HepG2 (cell line): ENCODE results near the gene TUBB4B. TPM values are rescaled to one million over a fixed set of nuclear protein-coding genes. Genes with fewer than 3 reads are reported as not detected.

Experiments used
- NCOR1 ChIP-seq: fragments of 200-600 bp; sonication (generic); IDR thresholded peaks from 2 replicates; pipeline ENCODE4 v1.7.0; 2017; ENCODE audit warnings: antibody characterized with exemption, low read length, borderline replicate concordance
- NFE2L1 ChIP-seq: sonication (generic); formaldehyde crosslinking; IDR thresholded peaks from 2 replicates; pipeline ENCODE4 v1.4.0; 2020; ENCODE audit warnings: missing genetic modification reagents, mild to moderate bottlenecking, borderline replicate concordance
- PAXIP1 ChIP-seq: sonication (generic); formaldehyde crosslinking; conservative IDR thresholded peaks from 2 replicates; pipeline ENCODE4 v1.4.0; 2020; ENCODE audit warnings: mild to moderate bottlenecking, missing genetic modification reagents, moderate library complexity
- SAFB2 ChIP-seq: sonication (generic); formaldehyde crosslinking; IDR thresholded peaks from 2 replicates; pipeline ENCODE4 v1.5.1; 2020; ENCODE audit warnings: missing genetic modification reagents, low read depth, mild to moderate bottlenecking, borderline replicate concordance
- SRF ChIP-seq: IDR thresholded peaks from 2 replicates; pipeline ENCODE4 v1.6.1; 2011; ENCODE audit warnings: mild to moderate bottlenecking, low read depth, low read length, moderate library complexity
- TBX2 ChIP-seq: sonication (generic); formaldehyde crosslinking; IDR thresholded peaks from 2 replicates; pipeline ENCODE4 v1.5.0; 2020; ENCODE audit warnings: missing genetic modification reagents, mild to moderate bottlenecking, borderline replicate concordance
- ZBTB20 ChIP-seq: sonication (generic); formaldehyde crosslinking; IDR thresholded peaks from 2 replicates; pipeline ENCODE4 v1.8.1; 2023; ENCODE audit warnings: missing genetic modification reagents, low read depth, mild to moderate bottlenecking, borderline replicate concordance
- ZNF101 ChIP-seq: sonication (generic); formaldehyde crosslinking; IDR thresholded peaks from 2 replicates; pipeline ENCODE4 v1.4.0; 2020; ENCODE audit warnings: mild to moderate bottlenecking, low read depth, missing genetic modification reagents, borderline replicate concordance
- ZNF724P ChIP-seq: sonication (generic); formaldehyde crosslinking; IDR thresholded peaks from 2 replicates; pipeline ENCODE4 v1.8.0; 2022; ENCODE audit warnings: missing genetic modification reagents, borderline replicate concordance
- polyA plus RNA-seq, 8 experiments: library from polyadenylated mRNA; depleted of rRNA in 3 of 8; stranded (reverse) in 7 of 8; unstranded in 1 of 8; fragments of >200 nt; fragmentation: Illumina TruSeq in 4 of 8; extraction: Trizol in 4 of 8; gene quantifications; 2 replicates each; pipeline versions ENCODE4 v1.2.1 to v1.2.3, GENCODE V29; 2011 to 2016; ENCODE audit warnings: low read depth in 4 of 8, missing spikeins in 1 of 8, mixed read lengths in 1 of 8; ENCODE audit not compliant: insufficient read depth in 1 of 8
- total RNA-seq, 5 experiments: library from RNA; depleted of rRNA; stranded (reverse); fragments of >200 nt; fragmentation: Illumina TruSeq; extraction: Trizol; gene quantifications; 2 replicates each; pipeline ENCODE4 v1.2.3, GENCODE V29; 2016; ENCODE audit warnings: low read depth in 1 of 5
- TF ChIP-seq, protein P1 (sequence below): sonication (generic); formaldehyde crosslinking; IDR thresholded peaks from one replicate; pipeline ENCODE4 v1.5.1; 2020; ENCODE audit warnings: mild to moderate bottlenecking, missing genetic modification reagents; ENCODE audit errors: not compliant biosample characterization
- TF ChIP-seq, protein P2 (sequence below): sonication (generic); formaldehyde crosslinking; IDR thresholded peaks from 2 replicates; pipeline ENCODE4 v1.8.1; 2023; ENCODE audit warnings: mild to moderate bottlenecking, missing genetic modification reagents

Gene TUBB4B
- total and polyA plus RNA-seq, 2 of the 13 experiments (the other 11 are each of a cell fraction or from before 2014, with no cell fraction given): 182 to 412 TPM

GRCh38 chr9:137277329-137278041 lies 36.4 kb downstream of the TUBB4B start, which contains the start of gene TOR4A (continued):
- TF ChIP-seq, protein P1, sequence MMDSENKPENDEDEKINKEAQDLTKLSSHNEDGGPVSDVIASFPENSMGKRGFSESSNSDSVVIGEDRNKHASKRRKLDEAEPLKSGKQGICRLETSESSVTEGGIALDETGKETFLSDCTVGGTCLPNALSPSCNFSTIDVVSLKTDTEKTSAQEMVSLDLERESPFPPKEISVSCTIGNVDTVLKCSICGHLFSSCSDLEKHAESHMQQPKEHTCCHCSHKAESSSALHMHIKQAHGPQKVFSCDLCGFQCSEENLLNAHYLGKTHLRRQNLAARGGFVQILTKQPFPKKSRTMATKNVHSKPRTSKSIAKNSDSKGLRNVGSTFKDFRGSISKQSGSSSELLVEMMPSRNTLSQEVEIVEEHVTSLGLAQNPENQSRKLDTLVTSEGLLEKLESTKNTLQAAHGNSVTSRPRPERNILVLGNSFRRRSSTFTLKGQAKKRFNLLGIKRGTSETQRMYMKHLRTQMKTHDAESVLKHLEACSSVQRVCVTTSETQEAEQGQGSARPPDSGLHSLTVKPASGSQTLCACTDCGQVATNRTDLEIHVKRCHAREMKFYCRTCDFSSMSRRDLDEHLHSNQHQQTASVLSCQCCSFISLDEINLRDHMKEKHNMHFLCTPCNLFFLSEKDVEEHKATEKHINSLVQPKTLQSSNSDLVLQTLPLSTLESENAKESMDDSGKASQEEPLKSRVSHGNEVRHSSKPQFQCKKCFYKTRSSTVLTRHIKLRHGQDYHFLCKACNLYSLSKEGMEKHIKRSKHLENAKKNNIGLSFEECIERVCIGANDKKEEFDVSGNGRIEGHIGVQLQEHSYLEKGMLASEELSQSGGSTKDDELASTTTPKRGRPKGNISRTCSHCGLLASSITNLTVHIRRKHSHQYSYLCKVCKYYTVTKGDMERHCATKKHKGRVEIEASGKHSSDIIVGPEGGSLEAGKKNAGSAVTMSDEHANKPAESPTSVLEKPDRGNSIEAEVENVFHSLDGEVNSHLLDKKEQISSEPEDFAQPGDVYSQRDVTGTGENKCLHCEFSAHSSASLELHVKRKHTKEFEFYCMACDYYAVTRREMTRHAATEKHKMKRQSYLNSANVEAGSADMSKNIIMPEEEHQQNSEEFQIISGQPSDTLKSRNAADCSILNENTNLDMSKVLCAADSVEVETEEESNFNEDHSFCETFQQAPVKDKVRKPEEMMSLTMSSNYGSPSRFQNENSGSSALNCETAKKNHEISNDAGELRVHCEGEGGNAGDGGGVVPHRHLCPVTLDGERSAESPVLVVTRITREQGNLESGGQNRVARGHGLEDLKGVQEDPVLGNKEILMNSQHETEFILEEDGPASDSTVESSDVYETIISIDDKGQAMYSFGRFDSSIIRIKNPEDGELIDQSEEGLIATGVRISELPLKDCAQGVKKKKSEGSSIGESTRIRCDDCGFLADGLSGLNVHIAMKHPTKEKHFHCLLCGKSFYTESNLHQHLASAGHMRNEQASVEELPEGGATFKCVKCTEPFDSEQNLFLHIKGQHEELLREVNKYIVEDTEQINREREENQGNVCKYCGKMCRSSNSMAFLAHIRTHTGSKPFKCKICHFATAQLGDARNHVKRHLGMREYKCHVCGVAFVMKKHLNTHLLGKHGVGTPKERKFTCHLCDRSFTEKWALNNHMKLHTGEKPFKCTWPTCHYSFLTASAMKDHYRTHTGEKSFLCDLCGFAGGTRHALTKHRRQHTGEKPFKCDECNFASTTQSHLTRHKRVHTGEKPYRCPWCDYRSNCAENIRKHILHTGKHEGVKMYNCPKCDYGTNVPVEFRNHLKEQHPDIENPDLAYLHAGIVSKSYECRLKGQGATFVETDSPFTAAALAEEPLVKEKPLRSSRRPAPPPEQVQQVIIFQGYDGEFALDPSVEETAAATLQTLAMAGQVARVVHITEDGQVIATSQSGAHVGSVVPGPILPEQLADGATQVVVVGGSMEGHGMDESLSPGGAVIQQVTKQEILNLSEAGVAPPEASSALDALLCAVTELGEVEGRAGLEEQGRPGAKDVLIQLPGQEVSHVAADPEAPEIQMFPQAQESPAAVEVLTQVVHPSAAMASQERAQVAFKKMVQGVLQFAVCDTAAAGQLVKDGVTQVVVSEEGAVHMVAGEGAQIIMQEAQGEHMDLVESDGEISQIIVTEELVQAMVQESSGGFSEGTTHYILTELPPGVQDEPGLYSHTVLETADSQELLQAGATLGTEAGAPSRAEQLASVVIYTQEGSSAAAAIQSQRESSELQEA: peak; percentile 6
- TF ChIP-seq NFE2L1 (CRISPR knock-in tag): no peak
- TF ChIP-seq ZNF101 (CRISPR knock-in tag): no peak
- peak; percentile 66 for TF ChIP-seq ZBTB20 (CRISPR knock-in tag)
- TF ChIP-seq SAFB2 (CRISPR knock-in tag): peak; percentile 47; the same call in 1 of the 2 replicates
- TF ChIP-seq TBX2 (CRISPR knock-in tag): peak; percentile 79; the same call in 1 of the 2 replicates
- no peak for TF ChIP-seq NCOR1
- TF ChIP-seq, protein P2, sequence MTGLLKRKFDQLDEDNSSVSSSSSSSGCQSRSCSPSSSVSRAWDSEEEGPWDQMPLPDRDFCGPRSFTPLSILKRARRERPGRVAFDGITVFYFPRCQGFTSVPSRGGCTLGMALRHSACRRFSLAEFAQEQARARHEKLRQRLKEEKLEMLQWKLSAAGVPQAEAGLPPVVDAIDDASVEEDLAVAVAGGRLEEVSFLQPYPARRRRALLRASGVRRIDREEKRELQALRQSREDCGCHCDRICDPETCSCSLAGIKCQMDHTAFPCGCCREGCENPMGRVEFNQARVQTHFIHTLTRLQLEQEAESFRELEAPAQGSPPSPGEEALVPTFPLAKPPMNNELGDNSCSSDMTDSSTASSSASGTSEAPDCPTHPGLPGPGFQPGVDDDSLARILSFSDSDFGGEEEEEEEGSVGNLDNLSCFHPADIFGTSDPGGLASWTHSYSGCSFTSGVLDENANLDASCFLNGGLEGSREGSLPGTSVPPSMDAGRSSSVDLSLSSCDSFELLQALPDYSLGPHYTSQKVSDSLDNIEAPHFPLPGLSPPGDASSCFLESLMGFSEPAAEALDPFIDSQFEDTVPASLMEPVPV: peak; percentile 81; the same call in 1 of the 2 replicates
- TF ChIP-seq PAXIP1 (CRISPR knock-in tag): peak; percentile 65
- TF ChIP-seq ZNF724P (CRISPR knock-in tag): 0 out of 2 replicates have a peak, but pooled peaks have one; percentile 25
- TF ChIP-seq SRF: no peak
